IMR-90 (cell line): Measurements from ENCODE around the gene ADAP2. TPM values are rescaled to one million over a fixed set of nuclear protein-coding genes. Genes with fewer than 3 reads are reported as not detected.

Experiments used
- ATAC-seq: fragments of 200-7000 bp; cut with Tn5 transposase; 2 replicates; pipeline ENCODE4 v1.9.1; 2020; ENCODE audit warnings: low read depth, mild to moderate bottlenecking, moderate library complexity
- BruUV-seq: library from RNA; stranded (reverse); fragments of 400-500 nt; replicated peaks from 2 replicates; lab custom pipeline; 2021; lab: Mats Ljungman, UMichigan
- CTCF ChIA-PET: fragments of 300-600 bp; formaldehyde crosslinking; extraction: SDS; loops from one replicate; lab custom pipeline; 2021; ENCODE audit warnings: antibody characterized with exemption; lab: Yijun Ruan, JAX
- POLR2A ChIA-PET: fragments of 300-600 bp; sonication (Branson Sonifier 250); formaldehyde crosslinking; loops from one replicate; lab custom pipeline; 2022; ENCODE audit warnings: antibody characterized with exemption; ENCODE audit not compliant: unreplicated experiment; lab: Charles Lee
- DNase-seq: peaks from one replicate; pipeline ENCODE4 v3.0.0; 2013
- H2AFZ ChIP-seq: replicated peaks from 2 replicates; pipeline ENCODE3; 2013; ENCODE audit warnings: low read length, mild to moderate bottlenecking; ENCODE audit not compliant: poor library complexity
- H2AK5ac ChIP-seq: 2 replicates; pipeline ENCODE4 v1.6.1; 2013; ENCODE audit warnings: low read depth, low read length, inconsistent platforms
- H2AK9ac ChIP-seq: replicated peaks from 2 replicates; pipeline ENCODE3; 2013; ENCODE audit warnings: mild to moderate bottlenecking, low read depth, low read length, moderate library complexity; ENCODE audit not compliant: poor library complexity
- H2BK120ac ChIP-seq: 2 replicates; pipeline ENCODE4 v1.6.1; 2013; ENCODE audit warnings: low read depth, low read length, inconsistent platforms
- H2BK15ac ChIP-seq: 3 replicates; pipeline ENCODE4 v1.6.1; 2013; ENCODE audit warnings: low read depth, low read length, inconsistent platforms
- H2BK20ac ChIP-seq: 2 replicates; pipeline ENCODE4 v1.6.1; 2013; ENCODE audit warnings: low read depth, mild to moderate bottlenecking, inconsistent platforms, low read length, moderate library complexity
- H2BK5ac ChIP-seq: 2 replicates; pipeline ENCODE4 v1.6.1; 2013; ENCODE audit warnings: mild to moderate bottlenecking, low read depth, low read length, inconsistent platforms; ENCODE audit not compliant: poor library complexity, severe bottlenecking
- H3K14ac ChIP-seq: replicated peaks from 2 replicates; pipeline ENCODE4 v1.6.1; 2013; ENCODE audit warnings: low read depth, low read length, inconsistent platforms
- H3K18ac ChIP-seq: 2 replicates; pipeline ENCODE4 v1.6.1; 2013; ENCODE audit warnings: low read depth, low read length, control low read depth
- H3K23ac ChIP-seq: 2 replicates; pipeline ENCODE4 v1.6.1; 2013; ENCODE audit warnings: low read depth, low read length, inconsistent platforms
- H3K27ac ChIP-seq: 2 replicates; pipeline ENCODE4 v1.5.1; 2013; ENCODE audit warnings: mild to moderate bottlenecking, control low read depth, low read length; ENCODE audit not compliant: insufficient read depth
- H3K27me3 ChIP-seq: 2 replicates; pipeline ENCODE4 v1.6.1; 2013; ENCODE audit warnings: low read length; ENCODE audit not compliant: control insufficient read depth, insufficient read depth
- H3K36me3 ChIP-seq: 2 replicates; pipeline ENCODE4 v1.6.1; 2013; ENCODE audit warnings: low read length, mixed read lengths; ENCODE audit not compliant: control insufficient read depth, insufficient read depth
- H3K4ac ChIP-seq: 2 replicates; pipeline ENCODE4 v1.6.1; 2013; ENCODE audit warnings: low read depth, low read length, inconsistent platforms
- H3K4me1 ChIP-seq: 2 replicates; pipeline ENCODE4 v1.6.1; 2013; ENCODE audit warnings: low read length, mixed read lengths; ENCODE audit not compliant: control insufficient read depth, insufficient read depth
- H3K4me2 ChIP-seq: 2 replicates; pipeline ENCODE4 v1.6.1; 2013; ENCODE audit warnings: low read depth, mild to moderate bottlenecking, control low read depth, low read length, moderate library complexity
- H3K4me3 ChIP-seq: 2 replicates; pipeline ENCODE4 v1.5.1; 2013; ENCODE audit warnings: low read depth, mild to moderate bottlenecking, control low read depth, low read length, moderate library complexity; ENCODE audit not compliant: insufficient read depth
- H3K56ac ChIP-seq: 2 replicates; pipeline ENCODE4 v1.6.1; 2013; ENCODE audit warnings: low read length, inconsistent platforms; ENCODE audit not compliant: insufficient read depth; ENCODE audit errors: extremely low read depth
- H3K79me1 ChIP-seq, 2 experiments: 2 replicates each; pipeline ENCODE4 v1.6.1; 2013; ENCODE audit warnings: low read length in 2 of 2, inconsistent platforms in 1 of 2, low read depth in 1 of 2
- H3K9ac ChIP-seq: 2 replicates; pipeline ENCODE4 v1.6.1; 2013; ENCODE audit warnings: low read depth, low read length, control low read depth
- H3K9me1 ChIP-seq: 2 replicates; pipeline ENCODE4 v1.6.1; 2013; ENCODE audit warnings: low read length, inconsistent platforms; ENCODE audit not compliant: insufficient read depth
- H3K9me3 ChIP-seq: 2 replicates; pipeline ENCODE4 v1.6.1; 2013; ENCODE audit warnings: low read length; ENCODE audit not compliant: control insufficient read depth, insufficient read depth
- H4K20me1 ChIP-seq: 2 replicates; pipeline ENCODE4 v1.6.1; 2013; ENCODE audit warnings: low read length, inconsistent platforms; ENCODE audit not compliant: insufficient read depth
- H4K5ac ChIP-seq: 2 replicates; pipeline ENCODE4 v1.6.1; 2013; ENCODE audit warnings: mild to moderate bottlenecking, low read depth, low read length, control low read depth
- H4K8ac ChIP-seq, 2 experiments: 2 replicates each; pipeline ENCODE4 v1.6.1; 2013; ENCODE audit warnings: low read depth in 2 of 2, low read length in 2 of 2, control low read depth in 1 of 2, inconsistent platforms in 1 of 2
- H4K91ac ChIP-seq: 2 replicates; pipeline ENCODE4 v1.6.1; 2013; ENCODE audit warnings: low read depth, low read length, inconsistent platforms; ENCODE audit not compliant: insufficient read depth
- CEBPB ChIP-seq: IDR thresholded peaks from 2 replicates; pipeline ENCODE4 v1.6.1; 2012; ENCODE audit warnings: low read depth, low read length, improper control_type of control experiment
- CHD1 ChIP-seq: IDR thresholded peaks from 2 replicates; pipeline ENCODE4 v1.6.1; 2012; ENCODE audit warnings: low read depth, low read length, improper control_type of control experiment
- FOS ChIP-seq: fragments of 150-350 bp; IDR thresholded peaks from 2 replicates; pipeline ENCODE4 v1.6.1; 2016; ENCODE audit warnings: low read depth, low read length
- MXI1 ChIP-seq: IDR thresholded peaks from 2 replicates; pipeline ENCODE4 v1.6.1; 2012; ENCODE audit warnings: low read depth, mild to moderate bottlenecking, low read length, moderate library complexity, borderline replicate concordance
- NFE2L2 ChIP-seq: fragments of 150-350 bp; IDR thresholded peaks from 2 replicates; pipeline ENCODE4 v1.6.1; 2016; ENCODE audit warnings: low read depth, mild to moderate bottlenecking, low read length
- POLR2A ChIP-seq: IDR thresholded peaks from 2 replicates; pipeline ENCODE4 v1.6.1; 2012; ENCODE audit warnings: mild to moderate bottlenecking, low read depth, low read length
- RFX5 ChIP-seq: IDR thresholded peaks from 2 replicates; pipeline ENCODE4 v1.8.0; 2012; ENCODE audit warnings: low read depth, mild to moderate bottlenecking, low read length, moderate library complexity
- SMC3 ChIP-seq: fragments of 150-350 bp; IDR thresholded peaks from 2 replicates; pipeline ENCODE4 v1.6.1; 2016; ENCODE audit warnings: low read depth, mild to moderate bottlenecking, antibody characterized with exemption, low read length, moderate library complexity
- USF2 ChIP-seq: fragments of 150-350 bp; IDR thresholded peaks from 2 replicates; pipeline ENCODE4 v1.6.1; 2017; ENCODE audit warnings: mild to moderate bottlenecking, antibody characterized with exemption, low read length, low read depth
- whole genome bisulfite sequencing, 2 experiments: methylation state at CpG; one replicate each; pipeline versions ENCODE4 v1.1.5 to v1.1.7; 2013; ENCODE audit warnings: missing lambda C conversion rate in 2 of 2; ENCODE audit not compliant: insufficient read length in 1 of 2; ENCODE audit errors: extremely low coverage in 2 of 2; 5-methylcytosine and 5-hydroxymethylcytosine counted together
- dilution Hi-C: fragments of 300-500 bp; cut with HindIII; formaldehyde crosslinking; loops from one replicate; pipeline ENCODE4 v1.14.3; 2018; ENCODE audit warnings: low sequenced_read_pairs; ENCODE audit not compliant: unreplicated experiment
- in situ Hi-C: fragments of 300-500 bp; cut with MboI; formaldehyde crosslinking; loops from 3 replicates; pipeline ENCODE4 v1.14.3; 2019; ENCODE audit warnings: low sequenced_read_pairs, inconsistent platforms, mixed read lengths
- intact Hi-C: fragments of 100-400 bp; cut with micrococcal nuclease; formaldehyde crosslinking; loops from 2 replicates; pipeline ENCODE4 v1.10.0; 2022
- polyA plus RNA-seq, 3 experiments: library from polyadenylated mRNA; depleted of rRNA; stranded (reverse); fragments of >200 nt; gene quantifications; 2 replicates each; pipeline ENCODE4 v1.2.3, GENCODE V29; 2012; ENCODE audit warnings: low replicate concordance in 1 of 3
- total RNA-seq: library from RNA; depleted of rRNA; stranded (reverse); fragments of >200 nt; gene quantifications from 2 replicates; pipeline ENCODE4 v1.2.3, GENCODE V29; 2012
- TF ChIP-seq, protein P1 (sequence below): conservative IDR thresholded peaks from 2 replicates; pipeline ENCODE4 v1.5.1; 2012; ENCODE audit warnings: mild to moderate bottlenecking, low read depth, low read length, improper control_type of control experiment

ADAP2 gene
- total and polyA plus RNA-seq, 2 of the 4 experiments (the other 2 are of a cell fraction) = 0.90 to 1.2 TPM

GRCh38 chr17:30915833-30916611, 5.7 kb upstream of the ADAP2 start:
- ChIA-PET CTCF (no interaction called here), POLR2A (no interaction called here)
- WGBS, 2 experiments = no CpG with 5 or more reads among the region's 5 CpGs
- H3K4me1 ChIP-seq = peaks cover 5% of the 10 kb centered on the region
- dilution Hi-C loops = no loop called here
- ATAC-seq = no peak
- no peak overlapping the region for H4K5ac ChIP-seq
- H3K9ac ChIP-seq = no peak overlapping the region
- H2BK20ac ChIP-seq = no peak overlapping the region
- H3K36me3 ChIP-seq = no peaks in the 10 kb centered on the region
- no peak overlapping the region for H3K14ac ChIP-seq
- no peak overlapping the region for H2AK9ac ChIP-seq
- H4K20me1 ChIP-seq = no peaks in the 10 kb centered on the region
- H3K4me3 ChIP-seq = no peak overlapping the region
- no peaks in the 10 kb centered on the region for H3K9me3 ChIP-seq
- no peak overlapping the region for H4K91ac ChIP-seq
- no peak overlapping the region for H3K56ac ChIP-seq
- no peak overlapping the region for H3K23ac ChIP-seq
- in situ Hi-C loops = no loop called here
- H3K18ac ChIP-seq = no peak overlapping the region
- H3K4me2 ChIP-seq = no peak overlapping the region
- no peak overlapping the region for H2BK120ac ChIP-seq
- no peak overlapping the region for H4K8ac ChIP-seq
- BruUV-seq = no TSS peak
- no peaks in the 10 kb centered on the region for H3K27me3 ChIP-seq
- H2BK15ac ChIP-seq = no peak overlapping the region
- intact Hi-C loops = no loop called here
- no peak for DNase-seq
- 0 out of 4 replicates have a peak, but pooled peaks cover 0 to 5% of the 10 kb centered on the region in 2 experiments for H3K79me1 ChIP-seq
- peaks cover 6% of the 10 kb centered on the region for H3K9me1 ChIP-seq
- no peak overlapping the region for H2AFZ ChIP-seq
- no peak overlapping the region for H2AK5ac ChIP-seq
- no peak overlapping the region for H3K4ac ChIP-seq
- H3K27ac ChIP-seq = no peak overlapping the region
- H2BK5ac ChIP-seq = no peak overlapping the region
- TF ChIP-seq RFX5 (no peak), MXI1 (no peak), CHD1 (no peak), NFE2L2 (no peak), CEBPB (no peak), FOS (no peak), USF2 (no peak), POLR2A (no peak), SMC3 (no peak)
- TF ChIP-seq, protein P1, sequence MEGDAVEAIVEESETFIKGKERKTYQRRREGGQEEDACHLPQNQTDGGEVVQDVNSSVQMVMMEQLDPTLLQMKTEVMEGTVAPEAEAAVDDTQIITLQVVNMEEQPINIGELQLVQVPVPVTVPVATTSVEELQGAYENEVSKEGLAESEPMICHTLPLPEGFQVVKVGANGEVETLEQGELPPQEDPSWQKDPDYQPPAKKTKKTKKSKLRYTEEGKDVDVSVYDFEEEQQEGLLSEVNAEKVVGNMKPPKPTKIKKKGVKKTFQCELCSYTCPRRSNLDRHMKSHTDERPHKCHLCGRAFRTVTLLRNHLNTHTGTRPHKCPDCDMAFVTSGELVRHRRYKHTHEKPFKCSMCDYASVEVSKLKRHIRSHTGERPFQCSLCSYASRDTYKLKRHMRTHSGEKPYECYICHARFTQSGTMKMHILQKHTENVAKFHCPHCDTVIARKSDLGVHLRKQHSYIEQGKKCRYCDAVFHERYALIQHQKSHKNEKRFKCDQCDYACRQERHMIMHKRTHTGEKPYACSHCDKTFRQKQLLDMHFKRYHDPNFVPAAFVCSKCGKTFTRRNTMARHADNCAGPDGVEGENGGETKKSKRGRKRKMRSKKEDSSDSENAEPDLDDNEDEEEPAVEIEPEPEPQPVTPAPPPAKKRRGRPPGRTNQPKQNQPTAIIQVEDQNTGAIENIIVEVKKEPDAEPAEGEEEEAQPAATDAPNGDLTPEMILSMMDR = no peak
